H9 (cell line): Measurements from ENCODE around the gene TSTD1. TPM values are rescaled to one million over a fixed set of nuclear protein-coding genes. Genes with fewer than 3 reads are reported as not detected.

Source experiments
- DNase-seq: peaks from one replicate; pipeline ENCODE4 v3.0.0-alpha.2; 2017
- H2AFZ ChIP-seq: one replicate; pipeline ENCODE4 v1.6.1; 2013; ENCODE audit warnings: mild to moderate bottlenecking, low read length, control low read depth, moderate library complexity
- H2AK5ac ChIP-seq: 2 replicates; pipeline ENCODE4 v1.6.1; 2013; ENCODE audit warnings: low read length, control low read depth, mixed read lengths; ENCODE audit not compliant: insufficient read length
- H2BK120ac ChIP-seq: one replicate; pipeline ENCODE4 v1.6.1; 2013; ENCODE audit warnings: low read depth, mild to moderate bottlenecking, low read length, control low read depth, inconsistent platforms; ENCODE audit not compliant: poor library complexity, severe bottlenecking
- H2BK12ac ChIP-seq: 2 replicates; pipeline ENCODE4 v1.6.1; 2013; ENCODE audit warnings: low read length, control low read depth, mixed read lengths, low read depth; ENCODE audit not compliant: insufficient read length
- H2BK15ac ChIP-seq: 2 replicates; pipeline ENCODE4 v1.6.1; 2013; ENCODE audit warnings: low read depth, low read length, control low read depth
- H2BK20ac ChIP-seq: one replicate; pipeline ENCODE4 v1.6.1; 2013; ENCODE audit warnings: low read depth, mild to moderate bottlenecking, low read length, control low read depth, inconsistent platforms; ENCODE audit not compliant: poor library complexity, severe bottlenecking
- H2BK5ac ChIP-seq: 2 replicates; pipeline ENCODE4 v1.6.1; 2013; ENCODE audit warnings: low read length, control low read depth, mixed read lengths; ENCODE audit not compliant: insufficient read length
- H3K14ac ChIP-seq: 2 replicates; pipeline ENCODE4 v1.6.1; 2013; ENCODE audit warnings: low read length, control low read depth; ENCODE audit not compliant: insufficient read depth
- H3K18ac ChIP-seq: 2 replicates; pipeline ENCODE4 v1.6.1; 2013; ENCODE audit warnings: low read depth, mild to moderate bottlenecking, mixed read lengths, low read length, control low read depth; ENCODE audit not compliant: insufficient read length
- H3K23ac ChIP-seq: 2 replicates; pipeline ENCODE4 v1.6.1; 2013; ENCODE audit warnings: low read length, control low read depth, mixed read lengths, low read depth; ENCODE audit not compliant: insufficient read length
- H3K23me2 ChIP-seq: 2 replicates; pipeline ENCODE4 v1.6.1; 2013; ENCODE audit warnings: low read depth, mild to moderate bottlenecking, mixed read lengths, low read length, control low read depth; ENCODE audit not compliant: insufficient read length, poor library complexity, severe bottlenecking
- H3K27ac ChIP-seq: 2 replicates; pipeline ENCODE4 v1.5.1; 2013; ENCODE audit warnings: low read length, control low read depth, mixed read lengths, low read depth; ENCODE audit not compliant: insufficient read length
- H3K27me3 ChIP-seq: 2 replicates; pipeline ENCODE4 v1.6.1; 2013; ENCODE audit warnings: low read length, control low read depth, inconsistent platforms; ENCODE audit not compliant: insufficient read depth
- H3K4ac ChIP-seq: 2 replicates; pipeline ENCODE4 v1.6.1; 2013; ENCODE audit warnings: low read depth, mild to moderate bottlenecking, control low read depth, inconsistent platforms, low read length, moderate library complexity
- H3K4me1 ChIP-seq: 2 replicates; pipeline ENCODE4 v1.6.1; 2013; ENCODE audit warnings: low read length, control low read depth, inconsistent platforms; ENCODE audit not compliant: insufficient read depth
- H3K4me2 ChIP-seq: 2 replicates; pipeline ENCODE4 v1.6.1; 2013; ENCODE audit warnings: low read length, control low read depth, mixed read lengths; ENCODE audit not compliant: insufficient read length, insufficient read depth
- H3K56ac ChIP-seq: 2 replicates; pipeline ENCODE4 v1.6.1; 2013; ENCODE audit warnings: low read depth, mild to moderate bottlenecking, mixed read lengths, low read length, control low read depth; ENCODE audit not compliant: insufficient read length
- H3K79me1 ChIP-seq: 2 replicates; pipeline ENCODE4 v1.6.1; 2013; ENCODE audit warnings: low read depth, mild to moderate bottlenecking, moderate library complexity, low read length, control low read depth, inconsistent platforms; ENCODE audit not compliant: insufficient read depth, poor library complexity, severe bottlenecking
- H3K79me2 ChIP-seq: 2 replicates; pipeline ENCODE4 v1.6.1; 2013; ENCODE audit warnings: low read length, control low read depth, inconsistent platforms; ENCODE audit not compliant: insufficient read depth
- H3K9ac ChIP-seq: 2 replicates; pipeline ENCODE4 v1.6.1; 2013; ENCODE audit warnings: low read length, control low read depth, mixed read lengths; ENCODE audit not compliant: insufficient read length; ENCODE audit errors: extremely low read depth
- H3K9me3 ChIP-seq: one replicate; pipeline ENCODE4 v1.6.1; 2013; ENCODE audit warnings: low read depth, low read length, inconsistent platforms; ENCODE audit not compliant: control insufficient read depth
- H3T11ph ChIP-seq: one replicate; pipeline ENCODE4 v1.6.1; 2013; ENCODE audit warnings: mild to moderate bottlenecking, low read length, control low read depth, inconsistent platforms
- H4K20me1 ChIP-seq: one replicate; pipeline ENCODE4 v1.6.1; 2013; ENCODE audit not compliant: control insufficient read depth, insufficient read length, insufficient read depth
- H4K5ac ChIP-seq: 2 replicates; pipeline ENCODE4 v1.6.1; 2013; ENCODE audit warnings: low read depth, mild to moderate bottlenecking, mixed read lengths, low read length, control low read depth; ENCODE audit not compliant: insufficient read length
- H4K8ac ChIP-seq: replicated peaks from 2 replicates; pipeline ENCODE4 v1.6.1; 2013; ENCODE audit warnings: low read length, control low read depth, mixed read lengths, low read depth; ENCODE audit not compliant: insufficient read length
- H4K91ac ChIP-seq: 2 replicates; pipeline ENCODE4 v1.6.1; 2013; ENCODE audit warnings: low read depth, mild to moderate bottlenecking, moderate library complexity, mixed read lengths, low read length, control low read depth; ENCODE audit not compliant: insufficient read length
- H3K27ac Mint-ChIP-seq, 3 experiments: 2 replicates in 2 of 3; 3 replicates in 1 of 3; pipeline ENCODE4 v1.8.0; 2020 to 2021; ENCODE audit warnings: mixed read lengths in 3 of 3, mild to moderate bottlenecking in 1 of 3, moderate library complexity in 1 of 3
- H3K27me3 Mint-ChIP-seq: 2 replicates; pipeline ENCODE4 v1.8.0; 2021; ENCODE audit warnings: low read depth, mild to moderate bottlenecking, moderate library complexity, mixed read lengths
- H3K36me3 Mint-ChIP-seq, 3 experiments: 2 replicates in 2 of 3; 3 replicates in 1 of 3; pipeline ENCODE4 v1.8.0; 2020 to 2021; ENCODE audit warnings: low read depth in 3 of 3, mixed read lengths in 3 of 3; ENCODE audit not compliant: insufficient read depth in 1 of 3
- H3K4me1 Mint-ChIP-seq, 2 experiments: 2 replicates each; pipeline ENCODE4 v1.8.0; 2020; ENCODE audit warnings: mixed read lengths in 2 of 2
- H3K4me3 Mint-ChIP-seq, 2 experiments: 2 replicates in 1 of 2; 3 replicates in 1 of 2; pipeline ENCODE4 v1.8.0; 2020 to 2021; ENCODE audit warnings: mild to moderate bottlenecking in 2 of 2, mixed read lengths in 2 of 2, moderate library complexity in 1 of 2
- H3K9me3 Mint-ChIP-seq, 2 experiments: 2 replicates in 1 of 2; 3 replicates in 1 of 2; pipeline ENCODE4 v1.8.0; 2020; ENCODE audit warnings: mild to moderate bottlenecking in 2 of 2, mixed read lengths in 2 of 2, moderate library complexity in 1 of 2
- WGBS: extraction: QIAGEN DNeasy Blood & Tissue Kit; methylation state at CpG from one replicate; pipeline ENCODE4 v1.1.7; 2013; ENCODE audit warnings: missing lambda C conversion rate, low lambda C conversion rate, mixed read lengths; ENCODE audit not compliant: insufficient read length; ENCODE audit errors: extremely low coverage; 5-methylcytosine and 5-hydroxymethylcytosine counted together
- total RNA-seq: library from RNA; stranded (reverse); gene quantifications from 2 replicates; pipeline ENCODE4 v1.2.1, GENCODE V29; 2021
- TF ChIP-seq, protein P1 (sequence below): fragments of 200-600 bp; sonication (generic); conservative IDR thresholded peaks from 3 replicates; pipeline ENCODE4 v1.8.0; 2021; ENCODE audit warnings: antibody characterized with exemption, mild to moderate bottlenecking

The TSTD1 gene
- total RNA-seq, 1 experiment from 2014 or later = 73.7 TPM

DNA sequence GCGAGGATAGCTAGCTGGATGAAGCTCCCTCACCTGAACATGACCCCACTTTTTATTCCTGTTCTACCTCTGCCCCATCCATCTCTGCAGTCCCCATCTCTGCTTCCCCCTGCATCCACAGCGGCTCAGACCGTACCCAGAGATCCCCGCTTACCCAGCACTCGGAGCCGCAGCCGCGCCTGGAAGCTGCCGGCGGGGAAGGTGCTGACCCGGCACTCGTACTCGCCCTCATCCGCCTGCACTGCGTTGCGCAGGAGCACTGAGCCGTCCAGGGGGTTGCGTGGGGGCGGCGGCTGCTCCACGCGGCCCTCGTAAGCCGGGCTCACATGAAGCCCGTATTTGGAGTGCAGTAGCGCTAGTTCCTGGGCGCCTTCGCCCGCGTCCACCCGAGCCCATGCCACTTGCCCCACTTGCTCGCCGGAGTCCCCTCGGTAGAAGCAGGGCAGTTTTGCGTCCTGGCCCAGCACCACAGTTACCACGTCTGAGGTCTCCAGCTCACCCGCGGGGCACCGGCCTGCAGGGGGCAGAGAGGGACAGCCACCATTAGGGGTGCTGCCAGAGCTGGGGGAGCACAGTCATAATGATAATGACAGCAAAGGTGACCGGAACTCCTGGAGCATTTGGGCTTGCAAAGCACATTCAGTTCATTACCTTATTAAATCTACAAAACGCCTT is 40.8 kb upstream of the TSTD1 start:
- Histone ChIP-seq H3K27ac (no peak overlapping the region), H3K4ac (no peak overlapping the region), H4K5ac (no peak overlapping the region), H2BK12ac (no peak overlapping the region), H3K9me3 (no peaks in the 10 kb centered on the region), H2BK15ac (no peak overlapping the region), H3K27me3 (no peaks in the 10 kb centered on the region), H3K79me2 (no peaks in the 10 kb centered on the region), H3K79me1 (no peaks in the 10 kb centered on the region), H3K9ac (no peak overlapping the region), H4K8ac (no peak overlapping the region), H2AFZ (no peak overlapping the region), H3K4me2 (no peak overlapping the region), H2AK5ac (no peak overlapping the region), H3K4me1 (no peaks in the 10 kb centered on the region), H3K18ac (no peak overlapping the region), H2BK5ac (no peak overlapping the region), H3K56ac (no peak overlapping the region), H4K20me1 (no peaks in the 10 kb centered on the region), H2BK120ac (no peak overlapping the region), H4K91ac (no peak overlapping the region), H3K23me2 (no peaks in the 10 kb centered on the region), H3K23ac (no peak overlapping the region), H3T11ph (no peak overlapping the region), H3K14ac (no peak overlapping the region), H2BK20ac (no peak overlapping the region)
- Mint-ChIP-seq H3K9me3 (no peaks in the 10 kb centered on the region), H3K36me3 (no peaks in the 10 kb centered on the region), H3K4me1 (peaks cover 29 to 34% of the 10 kb centered on the region in 2 experiments), H3K4me3 (no peak overlapping the region), H3K27me3 (no peaks in the 10 kb centered on the region; the same call in 1 of the 2 replicates), H3K27ac (no peak overlapping the region; a peak in 1 of 7 replicates)
- TF ChIP-seq, protein P1, sequence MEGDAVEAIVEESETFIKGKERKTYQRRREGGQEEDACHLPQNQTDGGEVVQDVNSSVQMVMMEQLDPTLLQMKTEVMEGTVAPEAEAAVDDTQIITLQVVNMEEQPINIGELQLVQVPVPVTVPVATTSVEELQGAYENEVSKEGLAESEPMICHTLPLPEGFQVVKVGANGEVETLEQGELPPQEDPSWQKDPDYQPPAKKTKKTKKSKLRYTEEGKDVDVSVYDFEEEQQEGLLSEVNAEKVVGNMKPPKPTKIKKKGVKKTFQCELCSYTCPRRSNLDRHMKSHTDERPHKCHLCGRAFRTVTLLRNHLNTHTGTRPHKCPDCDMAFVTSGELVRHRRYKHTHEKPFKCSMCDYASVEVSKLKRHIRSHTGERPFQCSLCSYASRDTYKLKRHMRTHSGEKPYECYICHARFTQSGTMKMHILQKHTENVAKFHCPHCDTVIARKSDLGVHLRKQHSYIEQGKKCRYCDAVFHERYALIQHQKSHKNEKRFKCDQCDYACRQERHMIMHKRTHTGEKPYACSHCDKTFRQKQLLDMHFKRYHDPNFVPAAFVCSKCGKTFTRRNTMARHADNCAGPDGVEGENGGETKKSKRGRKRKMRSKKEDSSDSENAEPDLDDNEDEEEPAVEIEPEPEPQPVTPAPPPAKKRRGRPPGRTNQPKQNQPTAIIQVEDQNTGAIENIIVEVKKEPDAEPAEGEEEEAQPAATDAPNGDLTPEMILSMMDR = 0 out of 3 replicates have a peak, but pooled peaks have one; percentile 21
- no peak for DNase-seq
- no CpG with 5 or more reads among the region's 41 CpGs for WGBS
